Heart right ventricle (tissue), 16 donors: ENCODE data around the gene USP17L30. TPM values are rescaled to one million over a fixed set of nuclear protein-coding genes. Genes with fewer than 3 reads are reported as not detected.
"Not testable (repeated sequence)": the region's sequence is repeated elsewhere in the genome, so short reads cannot be mapped to it uniquely, and the experiment has no call there.

ENCODE experiments used
- ATAC-seq, 8 donors: fragments of 200-7000 bp; cut with Tn5 transposase; one replicate each; pipeline ENCODE4 v1.9.1; 2020; ENCODE audit warnings: mild to moderate bottlenecking in 8 of 8, moderate library complexity in 8 of 8, moderate number of reproducible peaks in 1 of 8
- DNase-seq, 2 donors: peaks; one replicate each; pipeline ENCODE4 v3.0.0-alpha.2; 2020
- H3K27ac ChIP-seq, 10 donors: fragments of 200-600 bp; sonication (generic) in 2 of 10; one replicate each; pipeline versions ENCODE4 v1.5.0 to v1.8.0; 2020 to 2022; ENCODE audit warnings: mild to moderate bottlenecking in 3 of 10
- H3K27me3 ChIP-seq, 7 donors: fragments of 200-600 bp; one replicate each; pipeline ENCODE4 v1.8.0; 2021 to 2022; ENCODE audit warnings: mild to moderate bottlenecking in 2 of 7
- H3K36me3 ChIP-seq, 9 donors: fragments of 200-600 bp; sonication (generic) in 1 of 9; one replicate each; pipeline versions ENCODE4 v1.5.0 to v1.8.0; 2020 to 2022; ENCODE audit warnings: mild to moderate bottlenecking in 2 of 9
- H3K4me1 ChIP-seq, 9 donors: fragments of 200-600 bp; sonication (generic) in 1 of 9; one replicate each; pipeline versions ENCODE4 v1.5.0 to v1.8.0; 2020 to 2022; ENCODE audit warnings: mild to moderate bottlenecking in 4 of 9
- H3K4me3 ChIP-seq, 10 donors: fragments of 200-600 bp; sonication (generic) in 2 of 10; one replicate each; pipeline versions ENCODE4 v1.5.0 to v1.8.0; 2020 to 2022; ENCODE audit warnings: mild to moderate bottlenecking in 7 of 10, moderate library complexity in 2 of 10
- H3K9me3 ChIP-seq, 11 donors: fragments of 200-600 bp in 10 of 11; sonication (generic) in 2 of 11; one replicate each; pipeline versions ENCODE4 v1.5.0 to v1.8.0; 2013 to 2022; ENCODE audit warnings: mild to moderate bottlenecking in 2 of 11, control low read depth in 1 of 11, moderate library complexity in 1 of 11
- WGBS, 2 donors: extraction: QIAGEN DNeasy Blood & Tissue Kit; methylation state at CpG; one replicate each; pipeline ENCODE4 v1.1.7; 2013; ENCODE audit warnings: inconsistent platforms in 1 of 2; 5-methylcytosine and 5-hydroxymethylcytosine counted together
- intact Hi-C, 10 donors: fragments of 100-400 bp; cut with DNase I; formaldehyde crosslinking; loops; one replicate each; pipeline versions ENCODE4 v1.11.1 to v1.14.2; 2022
- long read RNA-seq, 3 donors: library from polyadenylated mRNA; unstranded; transcript quantifications; one replicate each; pipeline ENCODE4 v2.0.0, GENCODE V29; 2020 to 2021
- polyA plus RNA-seq, 2 donors: library from polyadenylated mRNA; stranded (reverse); fragments of 200-250 nt; gene quantifications; one replicate each; pipeline ENCODE4 v1.2.3, GENCODE V29; 2013
- total RNA-seq, 10 donors: library from RNA; stranded (reverse); fragmentation: NEBNext Ultra II Directional in 3 of 10; extraction: Animal tissue kit (Norgen Biotek cat#: 25700) in 3 of 10; gene quantifications; one replicate each; pipeline versions ENCODE4 v1.2.1 to v1.2.4, GENCODE V29; 2021 to 2023
- donor health status: Arrhythmogenic right ventricular cardiomyopathy.
- donor health status: ischemic (EF 13 %, LVEDD 7.1; RV severe dilation, severe dysfunction).
- donor health status: healthy with polysubstance abuse.
- donor health status: DM: no; HTN: yes; CAD: no.
- donor health status: DM: no; HTN: no; CAD: no.
- donor health status: ischemic (EF 25% LVEDD 6.9; RV normal size, moderate dysfunction).
- donor health status: ischemic (EF 25% LVEDD 5.7; RV mildly dilated, moderate dysfunction).
- donor health status: healthy.
- donor health status: DM: yes; HTN: yes; CAD: no.
- donor health status: Ischemic cardiomyopathy.
- donor health status: ischemic (EF 35%, LVEDD 5.7; RV mildly dilated, moderate dysfunction).
- donor health status: nonischemic (EF 11% LVEDD 7.7; RV severe dilation, severe dysfunction).
- donor health status: DM: yes; HTN: yes; CAD: no.
- donor health status: PGD.
- donor health status: ischemic (EF 29% LVEDD 5.4; RV normal size, mild dysfunction).
- donor health status: nonischemic (EF 23%, LVEDD 6.1; RV moderate dilation, normal function).

USP17L30 gene
- total RNA-seq (not detected), polyA plus RNA-seq (not detected)
- long read RNA-seq, donor 1: 0 reads
- long read RNA-seq, donor 2: 0 reads
- long read RNA-seq, donor 3: 0 reads

- no CpG with 5 or more reads among the region's 15 CpGs for WGBS, 2 donors
- ATAC-seq, H3K36me3 ChIP-seq, H3K4me1 ChIP-seq, H3K27ac ChIP-seq, H3K4me3 ChIP-seq, H3K27me3 ChIP-seq, H3K9me3 ChIP-seq, intact Hi-C loops, DNase-seq: not testable (repeated sequence)
Measured at GRCh38 chr4:9362829-9363228, at the start of gene USP17L30. Gene USP17L30 (plus strand): TSS chr4:9363129. CDS start chr4:9363129, 0 bp downstream.

- H3K36me3 ChIP-seq, ATAC-seq, DNase-seq, intact Hi-C loops, H3K4me1 ChIP-seq, H3K27me3 ChIP-seq, H3K27ac ChIP-seq, H3K4me3 ChIP-seq, H3K9me3 ChIP-seq: not testable (repeated sequence)
- WGBS, 2 donors: 85 to 92% methylated on average over 1 of the region's 13 CpGs
Measured at GRCh38 chr4:9324191-9324590, 38.7 kb upstream of the USP17L30 start.

GRCh38 chr4:9324865-9325264, 38.1 kb upstream of the USP17L30 start, which contains the start of gene USP17L24:
Gene USP17L24 (plus strand): TSS chr4:9325165. CDS start chr4:9325165, 0 bp downstream.
- DNase-seq, ATAC-seq, intact Hi-C loops, H3K27me3 ChIP-seq, H3K9me3 ChIP-seq, H3K36me3 ChIP-seq, H3K4me1 ChIP-seq, H3K27ac ChIP-seq, H3K4me3 ChIP-seq: not testable (repeated sequence)
- WGBS, 2 donors: no CpG with 5 or more reads among the region's 15 CpGs

- H3K36me3 ChIP-seq, H3K9me3 ChIP-seq, H3K4me3 ChIP-seq, ATAC-seq, H3K27me3 ChIP-seq, H3K27ac ChIP-seq, intact Hi-C loops, DNase-seq, H3K4me1 ChIP-seq: not testable (repeated sequence)
- WGBS, 2 donors: no CpG with 5 or more reads among the region's 15 CpGs
Measured at GRCh38 chr4:9329611-9330010, 33.3 kb upstream of the USP17L30 start, which contains the start of gene USP17L25. Gene USP17L25 (plus strand): TSS chr4:9329911. CDS start chr4:9329911, 0 bp downstream.

GRCh38 chr4:9334358-9334757, 28.6 kb upstream of the USP17L30 start, which contains the start of gene USP17L26:
Gene USP17L26 (plus strand): TSS chr4:9334658. CDS start chr4:9334658, 0 bp downstream.
- H3K27me3 ChIP-seq, H3K36me3 ChIP-seq, ATAC-seq, H3K4me1 ChIP-seq, intact Hi-C loops, H3K4me3 ChIP-seq, H3K27ac ChIP-seq, DNase-seq, H3K9me3 ChIP-seq: not testable (repeated sequence)
- WGBS, 2 donors: 81% methylated on average over 9 of the region's 15 CpGs; no CpG with 5 or more reads in 1 of the 2 donors

- H3K4me1 ChIP-seq, ATAC-seq, H3K4me3 ChIP-seq, intact Hi-C loops, H3K27ac ChIP-seq, DNase-seq, H3K9me3 ChIP-seq, H3K27me3 ChIP-seq, H3K36me3 ChIP-seq: not testable (repeated sequence)
- no CpG with 5 or more reads among the region's 15 CpGs for WGBS, 2 donors
Measured at GRCh38 chr4:9339103-9339502, 23.8 kb upstream of the USP17L30 start, which contains the start of gene USP17L5. Gene USP17L5 (plus strand): TSS chr4:9339403. CDS start chr4:9339403, 0 bp downstream.

- DNase-seq, intact Hi-C loops, H3K27me3 ChIP-seq, H3K36me3 ChIP-seq, H3K4me1 ChIP-seq, H3K27ac ChIP-seq, H3K9me3 ChIP-seq, ATAC-seq, H3K4me3 ChIP-seq: not testable (repeated sequence)
- WGBS, 2 donors: no CpG with 5 or more reads among the region's 15 CpGs
Measured at GRCh38 chr4:9343848-9344247, 19.1 kb upstream of the USP17L30 start, which contains the start of gene USP17L27. Gene USP17L27 (plus strand): TSS chr4:9344148. CDS start chr4:9344148, 0 bp downstream.

- H3K4me3 ChIP-seq, intact Hi-C loops: not testable (repeated sequence)
Measured at GRCh38 chr4:9348593-9348992, 14.3 kb upstream of the USP17L30 start, which contains the start of gene USP17L28. Gene USP17L28 (plus strand): TSS chr4:9348893. CDS start chr4:9348893, 0 bp downstream.

GRCh38 chr4:9350866-9351265, 12.1 kb upstream of the USP17L30 start:
- ATAC-seq, intact Hi-C loops, H3K9me3 ChIP-seq, H3K27me3 ChIP-seq, H3K4me3 ChIP-seq, H3K36me3 ChIP-seq, H3K27ac ChIP-seq, H3K4me1 ChIP-seq: not testable (repeated sequence)
- 91 to 93% methylated on average over 13 of the region's 18 CpGs for WGBS, 2 donors
- DNase-seq: peak in 1 of 2 donors; percentile 17

More at GRCh38 chr4:9348593-9348992, 14.3 kb upstream of the USP17L30 start, which contains the start of gene USP17L28:
- H3K36me3 ChIP-seq, H3K27me3 ChIP-seq, DNase-seq, ATAC-seq, H3K9me3 ChIP-seq, H3K27ac ChIP-seq, H3K4me1 ChIP-seq: not testable (repeated sequence)
- WGBS, 2 donors: no CpG with 5 or more reads among the region's 15 CpGs

- H3K36me3 ChIP-seq, H3K9me3 ChIP-seq, ATAC-seq, H3K27me3 ChIP-seq, intact Hi-C loops, H3K27ac ChIP-seq, H3K4me3 ChIP-seq, DNase-seq, H3K4me1 ChIP-seq: not testable (repeated sequence)
- WGBS, 2 donors: no CpG with 5 or more reads among the region's 15 CpGs
Measured at GRCh38 chr4:9353338-9353737, 9.6 kb upstream of the USP17L30 start, which contains the start of gene USP17L29. Gene USP17L29 (plus strand): TSS chr4:9353638. CDS start chr4:9353638, 0 bp downstream.

- intact Hi-C loops, H3K27me3 ChIP-seq, DNase-seq, H3K4me1 ChIP-seq, H3K4me3 ChIP-seq, H3K36me3 ChIP-seq, H3K27ac ChIP-seq, ATAC-seq, H3K9me3 ChIP-seq: not testable (repeated sequence)
- 29 to 55% methylated on average over 1 of the region's 1 CpG for WGBS, 2 donors
Measured at GRCh38 chr4:9379881-9380280, 17.0 kb downstream of the USP17L30 start.
